ENCODE measurements around the gene DERA.

Gene DERA

GRCh38 chr12:15882118-15882971 lies 28.8 kb upstream of the DERA start, which contains the start of gene STRAP (continued):
- TF ChIP-seq ZNF473 (tag by site-specific recombination; IDR thresholded peaks at IDR 0.05) (no peak), ZNF639 (tag by site-specific recombination; IDR thresholded peaks at IDR 0.05) (no peak; the same call in 1 of the 2 replicates), PRDM2 (tag by site-specific recombination; IDR thresholded peaks at IDR 0.05; ENCODE audit: borderline replicate concordance) (no peak), ZNF398 (tag by site-specific recombination; IDR thresholded peaks at IDR 0.05) (peak; percentile 80), ZNF416 (tag by site-specific recombination; IDR thresholded peaks at IDR 0.05) (no peak), ZNF239 (tag by site-specific recombination; IDR thresholded peaks at IDR 0.05) (no peak), FEZF1 (tag by site-specific recombination; IDR thresholded peaks at IDR 0.05) (no peak), REST (tag by site-specific recombination; IDR thresholded peaks at IDR 0.05) (0 out of 2 replicates have a peak, but pooled peaks have one; percentile 4), ZNF146 (tag by site-specific recombination; IDR thresholded peaks at IDR 0.05) (no peak), OVOL3 (tag by site-specific recombination; IDR thresholded peaks at IDR 0.05) (no peak), ZNF621 (tag by site-specific recombination; IDR thresholded peaks at IDR 0.05) (no peak), KLF1 (tag by site-specific recombination; IDR thresholded peaks at IDR 0.05) (peak; percentile 56), ZNF394 (tag by site-specific recombination; IDR thresholded peaks at IDR 0.05; ENCODE audit: borderline replicate concordance) (peak; percentile 90), ZSCAN18 (tag by site-specific recombination; IDR thresholded peaks at IDR 0.05) (no peak), ZNF211 (tag by site-specific recombination; IDR thresholded peaks at IDR 0.05; ENCODE audit: low read depth) (no peak), TSHZ1 (tag by site-specific recombination; IDR thresholded peaks at IDR 0.05; ENCODE audit: borderline replicate concordance) (no peak), SETDB1 (IDR thresholded peaks at IDR 0.05; ENCODE audit: insufficient read length, low read length) (no peak)

Data from HEK293 (cell line).